Liver (tissue), 9 donors: ENCODE data around the gene ATP5PD. TPM values are rescaled to one million over a fixed set of nuclear protein-coding genes. Genes with fewer than 3 reads are reported as not detected.

Experiments used
- DNase-seq: peaks from one replicate; pipeline ENCODE4 v3.0.0-alpha.2; 2017; ENCODE audit warnings: low spot score
- H3K27ac ChIP-seq, 2 donors: one replicate each; pipeline ENCODE4 v1.7.0; 2013; ENCODE audit warnings: inconsistent platforms in 2 of 2, low read length in 2 of 2, control low read depth in 1 of 2, low read depth in 1 of 2, mild to moderate bottlenecking in 1 of 2
- H3K27me3 ChIP-seq, 4 donors: one replicate each; pipeline versions ENCODE4 v1.6.1 to v1.7.0; 2013; ENCODE audit warnings: low read length in 3 of 4, inconsistent platforms in 1 of 4, mild to moderate bottlenecking in 1 of 4, moderate library complexity in 1 of 4; ENCODE audit not compliant: control insufficient read depth in 4 of 4, insufficient read depth in 4 of 4
- H3K36me3 ChIP-seq, 4 donors: one replicate each; pipeline versions ENCODE4 v1.6.1 to v1.7.0; 2013; ENCODE audit warnings: low read length in 3 of 4, mild to moderate bottlenecking in 3 of 4, low read depth in 1 of 4, moderate library complexity in 1 of 4; ENCODE audit not compliant: control insufficient read depth in 4 of 4, insufficient read depth in 3 of 4
- H3K4me1 ChIP-seq, 4 donors: one replicate each; pipeline versions ENCODE4 v1.6.1 to v1.7.0; 2013; ENCODE audit warnings: low read length in 3 of 4, mild to moderate bottlenecking in 3 of 4, moderate library complexity in 1 of 4; ENCODE audit not compliant: control insufficient read depth in 4 of 4, insufficient read depth in 4 of 4
- H3K4me3 ChIP-seq, 3 donors: one replicate each; pipeline versions ENCODE4 v1.6.1 to v1.7.0; 2013; ENCODE audit warnings: low read length in 3 of 3, control low read depth in 1 of 3, low read depth in 1 of 3, mild to moderate bottlenecking in 1 of 3
- H3K9ac ChIP-seq, 2 donors: one replicate each; pipeline ENCODE4 v1.7.0; 2013; ENCODE audit warnings: low read length in 2 of 2, mild to moderate bottlenecking in 2 of 2, moderate library complexity in 2 of 2, control low read depth in 1 of 2, low read depth in 1 of 2
- H3K9me3 ChIP-seq, 4 donors: one replicate each; pipeline versions ENCODE4 v1.6.1 to v1.7.0; 2013; ENCODE audit warnings: low read length in 3 of 4; ENCODE audit not compliant: control insufficient read depth in 4 of 4
- EGR1 ChIP-seq, 2 donors: IDR thresholded peaks; 2 replicates each; pipeline ENCODE4 v1.6.1; 2016 to 2018; ENCODE audit warnings: antibody characterized with exemption in 2 of 2, low read depth in 2 of 2
- FOXA1 ChIP-seq: IDR thresholded peaks from 2 replicates; pipeline ENCODE4 v1.6.1; 2016; ENCODE audit warnings: antibody characterized with exemption
- FOXA2 ChIP-seq: IDR thresholded peaks from 2 replicates; pipeline ENCODE4 v1.6.1; 2016; ENCODE audit warnings: antibody characterized with exemption
- GABPA ChIP-seq, 2 donors: IDR thresholded peaks in 1 of 2; conservative IDR thresholded peaks in 1 of 2; 2 replicates each; pipeline ENCODE4 v1.6.1; 2016; ENCODE audit warnings: antibody characterized with exemption in 2 of 2, mild to moderate bottlenecking in 1 of 2, moderate library complexity in 1 of 2
- HNF4A ChIP-seq, 2 donors: conservative IDR thresholded peaks; 2 replicates each; pipeline ENCODE4 v1.6.1; 2016; ENCODE audit warnings: antibody characterized with exemption in 2 of 2, mild to moderate bottlenecking in 2 of 2
- HNF4G ChIP-seq: IDR thresholded peaks from 2 replicates; pipeline ENCODE4 v1.6.1; 2016; ENCODE audit warnings: antibody characterized with exemption
- JUND ChIP-seq, 2 donors: IDR thresholded peaks; 2 replicates each; pipeline ENCODE4 v1.6.1; 2016; ENCODE audit warnings: antibody characterized with exemption in 2 of 2
- MAX ChIP-seq: IDR thresholded peaks from 2 replicates; pipeline ENCODE4 v1.6.1; 2016; ENCODE audit warnings: antibody characterized with exemption
- NR2F2 ChIP-seq: IDR thresholded peaks from 2 replicates; pipeline ENCODE4 v1.6.1; 2016; ENCODE audit warnings: antibody characterized with exemption
- RAD21 ChIP-seq, 2 donors: IDR thresholded peaks; 2 replicates each; pipeline ENCODE4 v1.6.1; 2016; ENCODE audit warnings: antibody characterized with exemption in 2 of 2, mild to moderate bottlenecking in 2 of 2
- RXRA ChIP-seq, 2 donors: IDR thresholded peaks; 2 replicates each; pipeline ENCODE4 v1.6.1; 2017 to 2018; ENCODE audit warnings: antibody characterized with exemption in 2 of 2, mild to moderate bottlenecking in 1 of 2
- SP1 ChIP-seq: IDR thresholded peaks from 2 replicates; pipeline ENCODE4 v1.6.1; 2018; ENCODE audit warnings: antibody characterized with exemption, mild to moderate bottlenecking
- TAF1 ChIP-seq: conservative IDR thresholded peaks from 2 replicates; pipeline ENCODE4 v1.6.1; 2016; ENCODE audit warnings: antibody characterized with exemption, mild to moderate bottlenecking
- YY1 ChIP-seq: IDR thresholded peaks from 2 replicates; pipeline ENCODE4 v1.6.1; 2016; ENCODE audit warnings: antibody characterized with exemption, mild to moderate bottlenecking
- ZBTB33 ChIP-seq: IDR thresholded peaks from 2 replicates; pipeline ENCODE4 v1.6.1; 2016; ENCODE audit warnings: antibody characterized with exemption
- WGBS: extraction: QIAGEN DNeasy Blood & Tissue Kit; methylation state at CpG from one replicate; pipeline ENCODE4 v1.1.7; 2013; 5-methylcytosine and 5-hydroxymethylcytosine counted together
- polyA plus RNA-seq, 2 donors: library from polyadenylated mRNA; stranded (reverse) in 1 of 2; unstranded in 1 of 2; fragments of 200-250 nt in 1 of 2; fragments of >200 nt in 1 of 2; fragmentation: Nextera tagmentation in 1 of 2; extraction: Ambion mirVana in 1 of 2; gene quantifications; one replicate each; pipeline versions ENCODE4 v1.2.1 to v1.2.3, GENCODE V29; 2013 to 2015
- total RNA-seq, 2 donors: library from RNA; depleted of rRNA; stranded (reverse); fragments of >200 nt; gene quantifications; one replicate each; pipeline ENCODE4 v1.2.3, GENCODE V29; 2014
- TF ChIP-seq, protein P1 (sequence below): IDR thresholded peaks from 2 replicates; pipeline ENCODE4 v1.6.1; 2016; ENCODE audit warnings: antibody characterized with exemption, mild to moderate bottlenecking
- TF ChIP-seq, protein P2 (sequence below): IDR thresholded peaks from 2 replicates; pipeline ENCODE4 v1.6.1; 2016; ENCODE audit warnings: antibody characterized with exemption
- donor health status: healthy.
- donor health status: healthy.
- donor health status: healthy.
- donor health status: healthy.
- donor health status: healthy.

The ATP5PD gene
- total and polyA plus RNA-seq, 4 donors, result 102 to 378 (median 184) TPM

GRCh38 chr17:75019710-75020109 lies 27.1 kb downstream of the ATP5PD start:
- TF ChIP-seq RAD21 (IDR thresholded peaks at IDR 0.05) (no peak), HNF4A (conservative IDR thresholded peaks at IDR 0.05) (no peak), HNF4G (no peak), FOXA2 (no peak), MAX (no peak), ZBTB33 (no peak), GABPA (IDR thresholded peaks at IDR 0.05 in 1 of 2, conservative IDR thresholded peaks at IDR 0.05 in 1 of 2) (no peak)
- TF ChIP-seq, protein P1, sequence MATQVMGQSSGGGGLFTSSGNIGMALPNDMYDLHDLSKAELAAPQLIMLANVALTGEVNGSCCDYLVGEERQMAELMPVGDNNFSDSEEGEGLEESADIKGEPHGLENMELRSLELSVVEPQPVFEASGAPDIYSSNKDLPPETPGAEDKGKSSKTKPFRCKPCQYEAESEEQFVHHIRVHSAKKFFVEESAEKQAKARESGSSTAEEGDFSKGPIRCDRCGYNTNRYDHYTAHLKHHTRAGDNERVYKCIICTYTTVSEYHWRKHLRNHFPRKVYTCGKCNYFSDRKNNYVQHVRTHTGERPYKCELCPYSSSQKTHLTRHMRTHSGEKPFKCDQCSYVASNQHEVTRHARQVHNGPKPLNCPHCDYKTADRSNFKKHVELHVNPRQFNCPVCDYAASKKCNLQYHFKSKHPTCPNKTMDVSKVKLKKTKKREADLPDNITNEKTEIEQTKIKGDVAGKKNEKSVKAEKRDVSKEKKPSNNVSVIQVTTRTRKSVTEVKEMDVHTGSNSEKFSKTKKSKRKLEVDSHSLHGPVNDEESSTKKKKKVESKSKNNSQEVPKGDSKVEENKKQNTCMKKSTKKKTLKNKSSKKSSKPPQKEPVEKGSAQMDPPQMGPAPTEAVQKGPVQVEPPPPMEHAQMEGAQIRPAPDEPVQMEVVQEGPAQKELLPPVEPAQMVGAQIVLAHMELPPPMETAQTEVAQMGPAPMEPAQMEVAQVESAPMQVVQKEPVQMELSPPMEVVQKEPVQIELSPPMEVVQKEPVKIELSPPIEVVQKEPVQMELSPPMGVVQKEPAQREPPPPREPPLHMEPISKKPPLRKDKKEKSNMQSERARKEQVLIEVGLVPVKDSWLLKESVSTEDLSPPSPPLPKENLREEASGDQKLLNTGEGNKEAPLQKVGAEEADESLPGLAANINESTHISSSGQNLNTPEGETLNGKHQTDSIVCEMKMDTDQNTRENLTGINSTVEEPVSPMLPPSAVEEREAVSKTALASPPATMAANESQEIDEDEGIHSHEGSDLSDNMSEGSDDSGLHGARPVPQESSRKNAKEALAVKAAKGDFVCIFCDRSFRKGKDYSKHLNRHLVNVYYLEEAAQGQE, result no peak
- Histone ChIP-seq H3K4me3 (no peak overlapping the region), H3K27ac (no peak overlapping the region), H3K9ac (no peak overlapping the region), H3K27me3 (no peaks in the 10 kb centered on the region), H3K36me3 (peaks cover 12 to 35% (median 26%) of the 10 kb centered on the region in 4 donors), H3K9me3 (no peaks in the 10 kb centered on the region), H3K4me1 (no peaks in the 10 kb centered on the region)
- DNase-seq, result no peak
- 96% methylated on average over 3 of the region's 3 CpGs for WGBS

GRCh38 chr17:75019146-75019545 lies 27.6 kb downstream of the ATP5PD start:
- Histone ChIP-seq H3K27me3 (no peaks in the 10 kb centered on the region), H3K27ac (no peak overlapping the region), H3K4me3 (no peak overlapping the region), H3K4me1 (no peaks in the 10 kb centered on the region), H3K36me3 (peaks cover 12 to 35% (median 26%) of the 10 kb centered on the region in 4 donors), H3K9me3 (no peaks in the 10 kb centered on the region), H3K9ac (no peak overlapping the region)
- WGBS, result 94% methylated on average over 5 of the region's 5 CpGs
- DNase-seq, result no peak
- TF ChIP-seq FOXA1 (no peak), SP1 (no peak), JUND (IDR thresholded peaks at IDR 0.05) (no peak), NR2F2 (no peak), ZBTB33 (no peak), MAX (no peak), RAD21 (IDR thresholded peaks at IDR 0.05) (no peak), RXRA (IDR thresholded peaks at IDR 0.05) (no peak), GABPA (IDR thresholded peaks at IDR 0.05 in 1 of 2, conservative IDR thresholded peaks at IDR 0.05 in 1 of 2) (no peak), TAF1 (no peak), EGR1 (IDR thresholded peaks at IDR 0.05; ENCODE audit: low read depth in 2 of 2) (no peak), HNF4G (no peak), HNF4A (conservative IDR thresholded peaks at IDR 0.05) (no peak), FOXA2 (no peak), YY1 (no peak)
- TF ChIP-seq, protein P2, sequence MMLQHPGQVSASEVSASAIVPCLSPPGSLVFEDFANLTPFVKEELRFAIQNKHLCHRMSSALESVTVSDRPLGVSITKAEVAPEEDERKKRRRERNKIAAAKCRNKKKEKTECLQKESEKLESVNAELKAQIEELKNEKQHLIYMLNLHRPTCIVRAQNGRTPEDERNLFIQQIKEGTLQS, result no peak
- TF ChIP-seq, protein P1, result no peak
